IMR-90 (cell line): ENCODE data around the gene TNFRSF25.

Experiments
- CTCF ChIP-seq: conservative IDR thresholded peaks from 2 replicates; pipeline ENCODE4 v1.5.1; 2012; ENCODE audit warnings: mild to moderate bottlenecking, low read depth, low read length, improper control_type of control experiment
- FOS ChIP-seq: fragments of 150-350 bp; IDR thresholded peaks from 2 replicates; pipeline ENCODE4 v1.6.1; 2016; ENCODE audit warnings: low read depth, low read length
- NFE2L2 ChIP-seq: fragments of 150-350 bp; IDR thresholded peaks from 2 replicates; pipeline ENCODE4 v1.6.1; 2016; ENCODE audit warnings: low read depth, mild to moderate bottlenecking, low read length
- POLR2A ChIP-seq: IDR thresholded peaks from 2 replicates; pipeline ENCODE4 v1.6.1; 2012; ENCODE audit warnings: mild to moderate bottlenecking, low read depth, low read length
- RAD21 ChIP-seq: IDR thresholded peaks from 2 replicates; pipeline ENCODE4 v1.6.1; 2012; ENCODE audit warnings: low read length, improper control_type of control experiment
- RFX5 ChIP-seq: IDR thresholded peaks from 2 replicates; pipeline ENCODE4 v1.8.0; 2012; ENCODE audit warnings: low read depth, mild to moderate bottlenecking, low read length, moderate library complexity

- no peak for TF ChIP-seq CTCF
- TF ChIP-seq FOS, result no peak
- no peak for TF ChIP-seq RFX5
- no peak for TF ChIP-seq RAD21
- TF ChIP-seq NFE2L2, result no peak
- TF ChIP-seq POLR2A, result no peak
Observed at GRCh38 chr1:6509919-6510291, 43.9 kb upstream of the TNFRSF25 start.
